GM15510 (cell line): Measurements from ENCODE around the gene ARPIN.

ENCODE experiments used
- POLR2A ChIP-seq: IDR thresholded peaks from 3 replicates; pipeline ENCODE4 v1.6.1; 2011; ENCODE audit warnings: borderline replicate concordance; ENCODE audit not compliant: insufficient read length; ENCODE audit errors: extremely low read depth

ARPIN gene

DNA sequence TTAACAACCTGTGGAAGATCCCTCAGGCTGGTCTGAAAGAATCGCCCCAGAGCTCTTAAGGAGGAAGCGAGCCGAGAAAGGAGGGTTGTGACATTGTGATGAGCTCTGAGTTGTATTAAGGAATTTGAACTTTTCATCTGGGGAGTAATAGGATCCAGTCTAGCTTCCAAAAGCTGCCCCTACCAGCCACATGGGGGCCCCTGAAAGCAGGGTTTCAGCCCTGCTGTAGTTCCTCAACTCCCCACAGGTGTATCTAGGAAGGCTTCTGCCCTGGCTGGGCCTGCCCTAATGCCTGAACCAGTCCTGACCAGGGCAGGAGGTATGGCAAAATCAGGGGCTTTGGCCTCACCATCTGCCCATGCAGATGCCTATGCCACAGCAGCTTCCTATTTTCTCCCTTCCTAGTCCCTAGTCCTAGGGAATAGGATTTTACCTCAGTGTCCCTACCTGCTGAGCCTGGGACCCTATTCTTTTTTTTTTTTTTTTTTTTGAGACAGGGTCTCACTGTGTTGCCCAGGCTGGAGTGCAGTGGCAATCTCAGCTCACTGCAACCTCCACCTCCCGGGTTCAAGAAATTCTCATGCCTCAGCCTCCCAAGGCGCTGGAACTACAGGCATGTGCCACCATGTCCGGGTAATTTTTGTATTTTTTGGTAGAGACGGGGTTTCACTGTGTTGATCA lies 14.0 kb downstream of the ARPIN start:
- no peak for TF ChIP-seq POLR2A

DNA sequence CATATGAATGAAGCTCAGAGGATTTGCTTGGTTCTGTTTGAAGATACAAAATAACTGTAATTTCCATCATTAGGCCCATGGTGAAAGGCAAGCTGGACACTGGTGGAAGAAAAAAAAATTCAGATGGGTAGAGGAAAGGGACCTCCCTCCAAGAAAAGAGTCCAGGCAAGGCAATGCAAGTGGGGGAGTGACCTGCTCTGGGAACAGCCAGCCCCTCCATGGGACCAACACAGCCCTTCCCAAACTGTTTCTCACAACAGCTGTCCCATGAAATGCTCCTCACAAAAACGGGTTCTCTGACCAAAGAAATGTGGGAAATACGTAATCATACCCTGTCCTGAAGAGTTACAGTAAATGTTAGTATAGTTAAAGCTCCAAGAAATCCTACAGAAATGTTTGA lies 14.6 kb downstream of the ARPIN start:
- no peak for TF ChIP-seq POLR2A

DNA sequence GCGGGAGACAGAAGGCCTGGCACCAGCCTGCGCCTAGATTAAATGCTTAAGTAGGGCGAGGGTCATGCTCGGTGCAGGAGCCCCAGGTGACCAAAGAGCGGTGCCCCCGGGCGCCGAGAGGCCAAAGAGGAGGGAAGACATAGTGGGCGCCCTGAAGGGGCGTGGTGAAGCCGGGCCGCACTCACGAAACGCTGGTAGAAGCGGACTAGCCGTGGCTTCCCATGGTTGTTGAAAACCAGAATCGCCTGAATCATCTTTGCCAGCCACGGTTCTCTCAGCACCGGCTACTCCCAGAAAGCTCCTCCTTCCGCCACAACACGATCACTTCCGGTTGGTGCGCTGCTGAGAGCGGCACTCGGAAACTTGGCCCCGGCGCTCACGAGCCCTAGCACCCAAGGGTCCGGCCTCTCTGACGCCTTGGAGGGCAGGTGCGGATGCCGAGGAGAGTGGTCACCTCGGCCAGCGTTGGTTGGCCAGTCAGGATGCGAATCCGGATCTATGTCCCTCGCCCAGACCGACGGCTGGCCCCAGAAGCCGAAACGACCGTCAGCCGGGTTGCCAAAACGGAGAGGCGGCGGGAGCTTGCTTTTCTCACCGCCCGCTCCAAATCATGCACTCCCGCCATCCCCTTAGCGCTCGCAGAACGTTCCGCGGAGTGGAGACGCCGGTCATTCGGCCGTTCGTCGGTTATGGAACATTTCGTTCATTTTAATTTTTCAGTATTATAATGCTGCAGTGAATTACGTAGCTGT lies 18.9 kb downstream of the ARPIN start, which contains the start of gene AP3S2:
TSS of gene AP3S2 (minus strand) at position 299 of the 752 bp plus-strand sequence. CDS start at position 254, 45 bp downstream.
- TF ChIP-seq POLR2A = peak; percentile 82

DNA sequence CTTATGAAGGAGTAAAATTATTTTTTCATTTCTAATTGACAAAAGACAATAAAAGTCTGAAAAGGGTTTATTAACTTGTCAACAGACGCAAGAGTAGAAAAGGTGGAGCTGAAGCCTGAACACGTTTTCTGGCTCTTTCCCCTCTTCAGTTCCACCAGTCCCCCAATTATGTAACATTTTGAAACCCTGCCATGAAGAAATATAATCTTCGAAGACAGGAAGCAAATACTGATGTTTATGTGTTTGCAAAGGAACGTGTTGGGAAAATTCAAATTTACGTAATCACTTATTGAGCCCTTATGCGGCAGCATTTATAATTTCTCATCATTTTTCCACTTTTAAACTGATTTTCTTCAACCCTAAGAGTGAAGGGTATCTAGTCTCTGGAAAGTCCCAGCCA lies 19.7 kb downstream of the ARPIN start:
- TF ChIP-seq POLR2A = no peak

DNA sequence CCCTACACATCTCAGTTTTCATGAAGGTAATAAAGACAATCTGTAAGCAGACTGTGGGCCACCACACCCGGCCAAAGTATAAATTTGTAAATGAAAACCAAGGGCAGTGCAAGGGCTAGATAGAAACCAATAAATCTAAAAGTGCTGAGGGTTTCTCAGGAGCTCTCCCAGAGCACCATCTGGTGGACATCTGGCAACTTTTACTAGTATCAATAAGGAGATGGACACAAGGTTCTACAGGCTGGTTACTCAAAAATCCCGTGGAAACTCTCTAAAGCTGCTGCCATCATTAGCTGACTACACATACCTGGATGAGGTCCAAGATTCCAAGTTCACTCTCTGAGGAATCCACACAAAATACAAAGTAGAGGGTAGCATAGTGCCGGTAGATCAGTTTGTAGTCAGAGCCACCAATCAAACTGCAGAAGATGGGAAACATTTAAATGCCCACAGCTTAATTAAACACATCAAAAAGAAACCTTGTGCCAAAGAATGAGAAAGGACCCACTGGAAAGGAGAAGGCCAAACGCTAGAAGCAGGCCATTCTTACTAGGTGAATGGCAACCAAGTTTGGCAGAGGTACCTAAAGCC lies 24.4 kb downstream of the ARPIN start:
- no peak for TF ChIP-seq POLR2A

DNA sequence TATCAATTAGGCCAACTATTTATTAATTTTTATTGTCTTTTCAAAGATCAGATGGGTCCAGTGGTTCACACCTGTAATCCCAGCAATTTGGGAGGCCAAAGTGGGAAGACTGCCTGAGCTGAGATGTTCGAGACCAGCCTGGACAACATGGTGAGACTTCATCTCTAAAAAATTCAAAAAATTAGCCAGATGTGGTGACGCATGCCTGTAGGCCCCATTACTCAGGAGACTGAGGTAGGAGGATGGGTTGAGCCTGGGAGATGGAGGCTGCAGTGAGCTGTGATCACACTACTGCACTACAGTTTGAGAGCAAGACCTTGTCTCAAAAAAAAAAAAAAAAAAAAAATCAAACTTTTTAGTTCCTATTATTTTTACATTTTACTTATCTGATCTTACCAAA lies 27.1 kb downstream of the ARPIN start:
- no peak for TF ChIP-seq POLR2A

DNA sequence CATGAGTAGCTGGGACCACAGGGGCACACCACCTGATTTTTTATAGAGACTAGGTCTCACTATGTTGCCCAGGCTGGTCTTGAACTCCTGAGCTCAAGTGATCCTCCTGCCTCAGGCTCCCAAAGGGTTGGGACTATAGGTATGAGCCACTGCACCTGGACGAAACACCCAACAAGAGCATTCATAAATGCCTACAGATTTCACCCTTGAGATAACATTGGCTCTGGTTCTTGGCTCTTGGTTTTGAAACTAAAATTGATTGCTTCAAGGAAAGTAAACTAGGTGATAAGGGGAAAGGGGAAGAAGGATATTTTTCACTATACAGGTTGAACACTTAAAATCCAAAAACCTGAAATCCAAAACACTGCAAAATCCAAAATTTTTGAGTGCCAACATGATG lies 29.2 kb downstream of the ARPIN start:
- TF ChIP-seq POLR2A = no peak

DNA sequence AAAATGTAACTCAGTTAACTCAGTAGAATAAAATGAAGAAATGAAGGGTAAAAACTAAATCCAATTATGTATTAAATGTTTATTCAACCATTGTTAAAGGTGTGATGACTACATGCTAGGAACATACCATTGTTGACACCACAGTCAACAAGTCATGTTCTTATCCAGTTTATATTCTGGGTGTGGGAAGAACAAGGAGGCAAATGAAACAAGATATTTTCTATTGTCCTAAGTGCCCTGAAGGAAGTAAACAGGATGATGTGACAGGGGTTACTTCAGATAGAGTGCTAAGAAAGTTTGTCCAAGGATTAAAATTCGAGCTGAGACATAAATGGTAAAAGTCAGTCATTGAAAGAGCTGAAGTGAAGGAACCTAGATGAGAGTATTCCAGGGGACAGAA lies 32.0 kb downstream of the ARPIN start:
- no peak for TF ChIP-seq POLR2A

DNA sequence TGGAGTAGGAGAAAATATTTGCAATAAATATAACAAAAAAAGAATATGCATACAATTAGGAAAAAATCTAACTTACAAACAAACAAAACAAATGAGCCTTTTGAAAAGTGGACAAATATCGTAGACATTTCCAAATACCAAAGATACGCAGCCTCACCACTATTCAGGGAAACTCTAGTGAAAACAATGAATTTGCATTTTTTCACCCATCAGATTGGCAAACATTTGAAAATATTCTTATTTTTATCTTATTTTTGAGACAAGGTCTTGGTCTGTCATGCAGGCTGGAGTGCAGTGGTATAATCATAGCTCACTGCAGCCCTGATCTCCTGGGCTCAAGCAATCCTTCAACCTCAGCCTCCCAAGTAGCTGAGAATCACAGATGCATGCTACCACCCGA lies 34.4 kb downstream of the ARPIN start:
- no peak for TF ChIP-seq POLR2A

DNA sequence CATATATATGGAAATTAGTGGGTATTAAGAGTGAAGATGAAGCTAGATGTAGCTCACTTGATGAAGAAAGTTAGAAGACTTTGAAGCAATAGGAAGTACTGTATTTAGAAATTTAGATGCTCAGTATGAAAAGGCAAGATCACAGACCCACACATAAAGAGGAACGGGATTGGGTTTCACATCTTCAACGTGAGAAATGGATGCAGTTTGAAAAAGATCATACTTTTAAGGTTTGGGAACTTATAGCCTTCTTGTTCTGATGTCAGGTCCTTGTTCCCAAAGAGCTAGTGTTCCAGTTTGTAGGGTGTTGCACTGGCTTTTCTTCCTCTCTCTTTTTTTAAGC lies 35.7 kb downstream of the ARPIN start:
- no peak for TF ChIP-seq POLR2A

DNA sequence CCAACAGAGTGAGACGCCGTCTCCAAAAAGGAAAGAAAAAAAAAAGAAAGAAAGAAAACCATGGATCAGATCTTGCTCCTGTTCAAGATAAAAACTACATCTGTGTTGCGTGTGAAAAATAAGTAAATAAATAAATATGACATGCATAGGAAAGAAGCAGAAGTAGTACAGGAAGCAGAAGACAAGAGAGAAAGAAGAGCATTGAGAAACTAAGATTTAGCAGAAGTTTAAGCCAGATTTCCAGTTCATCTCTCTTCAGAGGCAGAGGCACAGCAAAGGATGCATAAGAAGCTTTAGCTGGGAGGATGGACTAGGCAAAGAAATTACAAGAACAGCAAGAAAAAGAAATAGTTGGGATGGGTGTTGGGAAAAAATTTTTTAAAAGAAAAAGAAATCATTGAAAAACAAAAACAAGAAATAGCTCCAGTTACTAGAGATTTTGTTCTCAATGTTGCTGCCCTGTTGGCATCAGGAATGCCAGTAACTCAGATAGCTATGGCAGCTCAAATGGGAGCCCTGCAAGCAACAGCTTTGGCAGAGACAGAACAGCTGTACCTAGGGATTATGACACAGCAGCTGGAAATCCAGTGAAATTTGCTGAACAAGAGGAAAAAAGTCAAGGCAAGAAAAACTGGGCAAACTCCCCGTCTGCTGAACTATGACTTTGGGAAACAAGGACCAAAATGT lies 36.2 kb downstream of the ARPIN start:
- no peak for TF ChIP-seq POLR2A

DNA sequence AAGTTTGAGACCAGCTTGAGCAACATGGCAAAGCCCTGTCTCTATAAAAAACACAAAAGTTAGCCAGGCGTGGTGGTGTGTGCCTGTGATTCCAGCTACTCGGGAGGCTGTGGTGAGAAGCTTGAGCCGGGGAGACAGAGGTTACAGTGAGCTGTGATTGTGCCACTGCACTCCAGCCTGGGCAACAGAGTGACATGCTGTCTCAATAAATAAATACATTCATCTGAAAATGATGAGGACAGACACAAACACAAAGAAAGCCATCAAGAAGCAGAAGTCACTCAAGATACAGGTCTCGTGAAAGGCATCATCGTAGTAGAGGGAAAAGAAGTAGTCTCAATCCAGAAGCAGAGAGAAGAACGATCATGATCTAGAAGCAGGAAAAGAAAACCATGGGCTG lies 37.0 kb downstream of the ARPIN start:
- TF ChIP-seq POLR2A = no peak

DNA sequence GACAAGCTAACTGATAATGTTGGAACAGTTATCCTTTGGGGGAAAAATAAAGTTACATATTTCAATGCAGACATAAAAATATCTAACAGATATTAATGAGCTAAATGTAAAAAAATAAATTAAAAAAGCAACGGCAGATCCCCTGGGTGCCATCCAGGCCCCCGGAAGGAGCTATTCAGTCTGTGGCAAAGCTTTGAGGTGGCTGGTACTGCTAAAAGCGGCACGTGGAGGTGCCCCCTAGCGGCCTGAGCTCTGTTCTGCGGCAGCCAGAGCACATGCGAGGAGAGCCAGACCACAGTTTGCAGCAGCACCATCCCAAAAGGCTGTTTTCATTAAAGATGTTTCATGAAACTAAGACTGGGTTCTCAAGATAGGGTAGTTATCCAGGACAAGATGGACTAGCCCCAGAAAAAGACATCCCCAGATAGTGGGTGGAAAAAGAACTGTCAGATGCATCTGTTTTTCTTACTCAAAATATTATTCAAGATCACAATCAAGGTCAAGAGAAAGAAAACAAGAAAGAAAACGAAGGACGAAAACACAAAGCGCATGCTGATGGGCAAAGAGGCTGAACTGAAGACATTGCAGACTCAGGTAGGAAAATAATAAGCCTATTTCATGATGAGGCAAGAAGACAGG lies 37.7 kb downstream of the ARPIN start:
- TF ChIP-seq POLR2A = no peak

DNA sequence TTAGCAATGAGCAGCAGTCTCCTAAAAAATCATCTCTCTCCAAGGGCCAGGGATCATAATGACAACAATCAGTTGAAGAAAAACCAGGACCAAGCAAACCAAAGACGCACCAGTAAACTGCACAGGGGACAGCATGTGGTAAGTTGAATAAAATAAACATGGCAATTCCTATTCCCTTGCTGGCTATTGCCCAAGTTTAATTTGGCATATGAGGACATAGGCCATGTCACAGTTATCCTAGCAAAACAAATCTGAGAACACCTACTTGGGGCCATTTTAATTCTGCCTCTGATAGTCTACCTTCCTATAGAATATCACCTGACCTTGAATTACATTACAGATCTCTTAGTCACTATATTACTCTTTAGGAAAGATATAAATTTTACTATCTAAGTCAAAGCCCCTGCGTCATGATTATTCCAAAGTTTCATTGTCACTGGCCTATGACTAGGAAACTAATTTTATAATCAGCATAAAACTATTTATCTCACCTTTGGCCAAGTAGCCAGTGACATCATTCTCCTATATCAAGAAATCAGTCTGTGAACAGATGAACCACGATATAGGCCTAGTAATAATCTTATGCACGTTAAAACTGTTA lies 42.0 kb downstream of the ARPIN start:
- no peak for TF ChIP-seq POLR2A
